Measurements from ENCODE around the gene GPATCH2L. TPM values are rescaled to one million over a fixed set of nuclear protein-coding genes. Genes with fewer than 3 reads are reported as not detected.

GPATCH2L gene
- total RNA-seq, 8 experiments from 2014 or later, result 30.8 to 53.9 (median 46.9) TPM

- in situ Hi-C loops (cut with MboI; ENCODE audit: low pct_unique_long_range_greater_than_20kb in 2 of 9, low sequenced_read_pairs in 9 of 9, unreplicated experiment in 9 of 9), result no loop called here
- no peak overlapping the region for H3K27ac ChIP-seq
- WGBS, 10 experiments, result 69 to 100% (median 94%) methylated on average over 1 to 2 of the region's 2 CpGs
- no peak for ATAC-seq (replicated peaks in 6 of 8)
- H3K4me3 ChIP-seq, result no peak overlapping the region
- H3K4me1 ChIP-seq (replicated peaks in 1 of 2), result no peaks in the 10 kb centered on the region
Observed at GRCh38 chr14:76218662-76219061, 66.9 kb downstream of the GPATCH2L start.

DNA sequence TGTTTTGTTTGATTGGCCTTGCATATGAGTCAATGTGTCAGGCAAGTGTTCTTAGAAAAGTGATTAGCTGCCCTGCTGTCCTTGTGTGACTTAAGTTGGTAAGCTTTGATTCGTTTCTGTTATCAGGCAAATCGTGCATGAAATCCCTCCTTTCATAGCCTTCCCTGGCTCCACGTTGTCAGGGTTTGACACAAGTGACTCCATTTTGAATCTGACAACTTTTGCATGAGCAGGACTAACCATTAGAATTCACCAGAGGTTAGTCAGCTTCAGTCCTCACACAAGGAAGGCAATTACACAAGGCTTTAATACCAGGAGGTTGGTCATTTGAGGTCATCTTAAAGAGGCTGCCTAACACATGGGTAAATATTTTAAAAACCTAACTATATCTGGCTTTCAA, 68.2 kb downstream of the GPATCH2L start:
- no peaks in the 10 kb centered on the region for H3K4me1 ChIP-seq (replicated peaks in 1 of 2)
- no peak overlapping the region for H3K4me3 ChIP-seq
- H3K27ac ChIP-seq, result no peak overlapping the region
- in situ Hi-C loops (cut with MboI; ENCODE audit: low pct_unique_long_range_greater_than_20kb in 2 of 9, low sequenced_read_pairs in 9 of 9, unreplicated experiment in 9 of 9), result no loop called here
- no peak for ATAC-seq (replicated peaks in 6 of 8)
- 46 to 100% (median 75%) methylated on average over 1 to 3 of the region's 3 CpGs; no CpG with 5 or more reads in 4 of the 10 experiments for WGBS, 10 experiments

GRCh38 chr14:76227450-76228050, 75.8 kb downstream of the GPATCH2L start:
- Histone ChIP-seq H3K4me1 (replicated peaks in 1 of 2) (peaks cover 5 to 13% of the 10 kb centered on the region in 2 donors), H3K27ac (no peak overlapping the region), H3K4me3 (no peak overlapping the region)
- in situ Hi-C loops (cut with MboI; ENCODE audit: low pct_unique_long_range_greater_than_20kb in 2 of 9, low sequenced_read_pairs in 9 of 9, unreplicated experiment in 9 of 9), result no loop called here
- WGBS, 10 experiments, result 19 to 95% (median 80%) methylated on average over 1 to 8 of the region's 10 CpGs; no CpG with 5 or more reads in 2 of the 10 experiments
- peak in 3 of 8 experiments; percentile 22 to 68 (median 49) for ATAC-seq (replicated peaks in 6 of 8)

- WGBS, 10 experiments, result 80 to 98% (median 90%) methylated on average over 6 to 10 of the region's 10 CpGs; no CpG with 5 or more reads in 2 of the 10 experiments
- in situ Hi-C loops (cut with MboI; ENCODE audit: low pct_unique_long_range_greater_than_20kb in 2 of 9, low sequenced_read_pairs in 9 of 9, unreplicated experiment in 9 of 9), result no loop called here
Observed at GRCh38 chr14:76228138-76228537, 76.4 kb downstream of the GPATCH2L start.

DNA sequence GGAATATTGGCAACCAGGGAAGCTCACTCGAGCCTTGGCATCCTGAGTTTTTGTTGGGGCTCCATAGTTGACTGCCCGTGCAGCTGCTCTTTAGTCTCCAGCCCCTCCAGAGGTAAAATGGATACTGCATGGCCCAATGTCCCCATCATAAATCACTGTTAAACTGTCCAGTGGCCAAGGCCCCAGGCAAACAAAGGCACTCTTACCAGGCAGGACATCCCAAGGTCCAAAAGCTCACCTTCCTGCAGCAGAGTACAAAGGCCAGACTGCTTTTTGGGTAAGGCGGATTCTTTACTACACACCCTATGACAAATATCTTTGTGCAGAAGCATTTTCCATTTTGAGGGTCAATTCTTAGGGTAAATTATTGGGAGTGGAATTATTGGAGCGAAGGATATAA, 81.1 kb downstream of the GPATCH2L start:
- in situ Hi-C loops (cut with MboI; ENCODE audit: low pct_unique_long_range_greater_than_20kb in 2 of 9, low sequenced_read_pairs in 9 of 9, unreplicated experiment in 9 of 9), result no loop called here
- H3K27ac ChIP-seq, result no peak overlapping the region

More at GRCh38 chr14:76228138-76228537, 76.4 kb downstream of the GPATCH2L start:
- no peak for ATAC-seq (replicated peaks in 6 of 8)
- peaks cover 5 to 13% of the 10 kb centered on the region in 2 donors for H3K4me1 ChIP-seq (replicated peaks in 1 of 2)
- no peak overlapping the region for H3K4me3 ChIP-seq
- H3K27ac ChIP-seq, result no peak overlapping the region

DNA sequence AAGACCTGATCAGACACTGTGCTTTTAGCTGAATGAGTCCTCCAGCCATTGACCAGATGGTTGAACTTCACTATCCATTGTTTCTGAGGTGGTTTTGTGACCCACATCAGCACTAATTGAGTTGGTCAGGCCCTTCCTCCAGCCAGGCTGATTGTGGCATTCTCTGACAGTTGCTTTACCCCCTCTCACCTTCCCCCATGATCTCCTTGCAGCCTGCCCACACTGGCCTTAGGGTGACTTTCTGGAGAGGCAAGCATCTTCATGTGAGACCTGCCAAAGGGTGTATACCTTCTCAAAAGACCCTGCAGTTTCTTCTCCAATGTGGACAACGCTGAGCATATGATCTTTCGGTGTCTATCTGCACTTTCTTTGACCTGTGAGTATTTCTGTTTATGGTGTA, 83.9 kb downstream of the GPATCH2L start:
- Histone ChIP-seq H3K4me3 (no peak overlapping the region), H3K27ac (no peak overlapping the region), H3K4me1 (replicated peaks in 1 of 2) (no peaks in the 10 kb centered on the region)
- ATAC-seq (replicated peaks in 6 of 8), result no peak
- in situ Hi-C loops (cut with MboI; ENCODE audit: low pct_unique_long_range_greater_than_20kb in 2 of 9, low sequenced_read_pairs in 9 of 9, unreplicated experiment in 9 of 9), result no loop called here
- WGBS, 10 experiments, result 64 to 100% (median 85%) methylated on average over 2 of the region's 2 CpGs; no CpG with 5 or more reads in 4 of the 10 experiments

More for the DNA sequence above, 81.1 kb downstream of the GPATCH2L start:
- Histone ChIP-seq H3K4me3 (no peak overlapping the region), H3K4me1 (replicated peaks in 1 of 2) (peaks cover 5 to 13% of the 10 kb centered on the region in 2 donors)
- no peak for ATAC-seq (replicated peaks in 6 of 8)
- WGBS, 10 experiments, result 46 to 100% (median 80%) methylated on average over 1 to 4 of the region's 4 CpGs; no CpG with 5 or more reads in 1 of the 10 experiments

- Histone ChIP-seq H3K27ac (no peak overlapping the region), H3K4me1 (replicated peaks in 1 of 2) (no peaks in the 10 kb centered on the region), H3K4me3 (no peak overlapping the region)
- in situ Hi-C loops (cut with MboI; ENCODE audit: low pct_unique_long_range_greater_than_20kb in 2 of 9, low sequenced_read_pairs in 9 of 9, unreplicated experiment in 9 of 9), result no loop called here
- no peak for ATAC-seq (replicated peaks in 6 of 8)
- WGBS, 10 experiments, result 70 to 100% (median 92%) methylated on average over 1 to 9 of the region's 13 CpGs; no CpG with 5 or more reads in 2 of the 10 experiments
Observed at GRCh38 chr14:76236172-76237130, 84.7 kb downstream of the GPATCH2L start.

DNA sequence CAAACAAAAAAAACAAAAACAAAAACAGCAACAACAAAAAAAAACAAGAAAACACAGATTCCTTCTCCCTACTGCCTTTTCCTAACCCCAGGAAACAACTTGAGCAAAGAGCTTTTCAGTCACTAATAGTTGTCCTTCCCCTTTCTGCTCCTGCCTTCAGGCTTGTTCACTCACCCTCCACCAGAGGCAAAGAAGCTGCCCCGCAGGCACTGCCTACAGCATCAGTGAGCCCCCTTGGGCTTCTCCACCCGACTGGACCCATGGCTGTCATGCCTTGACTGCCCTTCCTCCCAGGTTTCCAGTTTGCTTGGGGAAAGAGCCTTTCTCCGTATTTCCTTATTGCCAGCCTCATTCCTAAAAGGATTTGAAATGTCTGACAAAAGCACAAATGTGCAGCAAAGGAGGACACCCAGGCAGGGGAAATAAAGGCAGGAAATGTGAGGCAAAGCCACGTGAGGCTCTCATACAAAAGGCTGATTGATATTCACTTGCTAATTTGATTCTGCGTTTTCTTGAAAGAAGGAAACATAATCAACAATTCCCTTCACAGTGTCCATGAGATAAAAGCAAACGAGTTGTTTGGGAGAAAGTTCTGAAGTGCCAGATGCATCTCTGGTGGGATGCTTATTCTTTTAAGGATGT, 85.7 kb downstream of the GPATCH2L start:
- in situ Hi-C loops (cut with MboI; ENCODE audit: low pct_unique_long_range_greater_than_20kb in 2 of 9, low sequenced_read_pairs in 9 of 9, unreplicated experiment in 9 of 9), result no loop called here
- Histone ChIP-seq H3K4me3 (no peak overlapping the region), H3K27ac (no peak overlapping the region), H3K4me1 (replicated peaks in 1 of 2) (no peaks in the 10 kb centered on the region)
- 20 to 67% (median 52%) methylated on average over 2 to 6 of the region's 6 CpGs; no CpG with 5 or more reads in 1 of the 10 experiments for WGBS, 10 experiments
- ATAC-seq (replicated peaks in 6 of 8), result no peak

GRCh38 chr14:76245097-76245496, 93.4 kb downstream of the GPATCH2L start:
- no peak for ATAC-seq (replicated peaks in 6 of 8)
- H3K27ac ChIP-seq, result no peak overlapping the region
- no peak overlapping the region for H3K4me3 ChIP-seq
- H3K4me1 ChIP-seq (replicated peaks in 1 of 2), result peaks cover 7 to 9% of the 10 kb centered on the region in 2 donors
- WGBS, 10 experiments, result 80 to 100% (median 100%) methylated on average over 1 of the region's 1 CpG; no CpG with 5 or more reads in 5 of the 10 experiments
- in situ Hi-C loops (cut with MboI; ENCODE audit: low pct_unique_long_range_greater_than_20kb in 2 of 9, low sequenced_read_pairs in 9 of 9, unreplicated experiment in 9 of 9), result no loop called here

DNA sequence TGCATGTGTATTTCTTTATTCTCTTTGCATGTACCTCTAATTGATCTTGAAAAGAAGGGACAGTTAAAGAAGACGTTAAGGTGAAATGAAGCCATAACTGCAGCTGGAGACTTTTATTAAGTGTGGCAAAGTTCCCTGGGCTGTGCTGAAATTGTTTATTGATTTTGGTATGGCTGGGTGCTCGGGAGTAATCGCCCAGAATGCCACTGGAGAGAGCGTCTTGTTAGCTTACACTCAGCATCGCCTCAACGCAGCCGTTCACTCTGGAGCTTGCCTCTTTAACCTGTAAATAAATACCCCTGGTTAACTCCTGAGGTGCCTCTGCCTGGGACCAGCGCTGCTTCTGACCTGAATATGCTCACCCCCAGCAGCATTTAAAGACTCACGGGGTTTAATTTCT, 98.6 kb downstream of the GPATCH2L start:
- ATAC-seq (replicated peaks in 6 of 8), result peak in 1 of 8 experiments; percentile 35
- H3K4me1 ChIP-seq (replicated peaks in 1 of 2), result peaks cover 11 to 21% of the 10 kb centered on the region in 2 donors
- H3K4me3 ChIP-seq, result no peak overlapping the region
- H3K27ac ChIP-seq, result no peak overlapping the region
- 0 to 60% (median 21%) methylated on average over 1 to 9 of the region's 9 CpGs for WGBS, 10 experiments
- in situ Hi-C loops (cut with MboI; ENCODE audit: low pct_unique_long_range_greater_than_20kb in 2 of 9, low sequenced_read_pairs in 9 of 9, unreplicated experiment in 9 of 9), result no loop called here

DNA sequence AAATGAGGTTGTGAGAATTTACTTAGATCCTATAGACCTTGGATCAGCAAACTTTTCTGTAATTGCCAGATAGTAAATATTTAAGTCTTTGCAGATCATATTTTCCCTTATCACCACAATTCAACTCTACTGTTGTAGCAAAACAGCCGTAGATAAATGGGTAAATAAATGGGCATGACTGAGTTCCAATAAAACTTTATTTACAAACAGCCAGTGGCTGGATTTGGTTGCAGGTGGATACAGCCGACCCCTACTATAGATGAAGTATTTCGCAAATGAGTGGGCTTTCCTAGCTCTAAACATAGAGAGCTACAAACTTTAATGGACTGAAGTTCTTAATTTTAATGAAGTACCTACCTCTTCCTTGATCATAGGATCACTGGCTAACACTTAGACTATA, 100.7 kb downstream of the GPATCH2L start:
- 40 to 100% (median 82%) methylated on average over 1 to 3 of the region's 3 CpGs; no CpG with 5 or more reads in 3 of the 10 experiments for WGBS, 10 experiments
- Histone ChIP-seq H3K4me3 (no peak overlapping the region), H3K4me1 (replicated peaks in 1 of 2) (peaks cover 20 to 26% of the 10 kb centered on the region in 2 donors), H3K27ac (no peak overlapping the region)
- ATAC-seq (replicated peaks in 6 of 8), result no peak
- in situ Hi-C loops (cut with MboI; ENCODE audit: low pct_unique_long_range_greater_than_20kb in 2 of 9, low sequenced_read_pairs in 9 of 9, unreplicated experiment in 9 of 9), result no loop called here

DNA sequence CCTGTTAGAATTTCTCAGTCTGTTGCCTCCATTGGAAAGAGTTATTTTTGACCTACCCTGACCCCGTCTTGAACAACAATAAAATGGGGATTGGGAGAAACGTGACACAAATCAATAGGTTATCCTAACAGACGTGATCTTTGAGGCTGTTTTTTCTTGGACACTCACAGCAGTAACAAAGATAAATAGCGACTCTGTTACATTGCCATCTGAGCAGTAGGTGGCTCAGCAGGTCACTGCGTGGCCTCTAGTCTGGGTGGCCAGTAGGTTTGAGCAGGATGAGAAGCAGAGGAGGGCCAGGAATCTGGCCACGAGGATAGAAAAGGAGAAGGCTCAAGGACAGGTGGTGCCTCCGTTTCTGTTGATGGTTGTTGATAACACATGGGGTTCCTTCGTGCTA, 101.4 kb downstream of the GPATCH2L start:
- Histone ChIP-seq H3K4me3 (no peak overlapping the region), H3K4me1 (replicated peaks in 1 of 2) (peaks cover 20 to 26% of the 10 kb centered on the region in 2 donors), H3K27ac (no peak overlapping the region)
- 33 to 100% (median 60%) methylated on average over 1 to 8 of the region's 8 CpGs; no CpG with 5 or more reads in 3 of the 10 experiments for WGBS, 10 experiments
- ATAC-seq (replicated peaks in 6 of 8), result peak in 2 of 8 experiments; percentile 30 to 38
- in situ Hi-C loops (cut with MboI; ENCODE audit: low pct_unique_long_range_greater_than_20kb in 2 of 9, low sequenced_read_pairs in 9 of 9, unreplicated experiment in 9 of 9), result no loop called here

- no peak for ATAC-seq (replicated peaks in 6 of 8)
- 0 to 45% (median 34%) methylated on average over 1 to 2 of the region's 4 CpGs; no CpG with 5 or more reads in 4 of the 10 experiments for WGBS, 10 experiments
- in situ Hi-C loops (cut with MboI; ENCODE audit: low pct_unique_long_range_greater_than_20kb in 2 of 9, low sequenced_read_pairs in 9 of 9, unreplicated experiment in 9 of 9), result no loop called here
- Histone ChIP-seq H3K4me1 (replicated peaks in 1 of 2) (peaks cover 10 to 11% of the 10 kb centered on the region in 2 donors), H3K27ac (no peak overlapping the region), H3K4me3 (no peak overlapping the region)
Observed at GRCh38 chr14:76256545-76256944, 104.8 kb downstream of the GPATCH2L start.
